HepG2 (cell line): Measurements from ENCODE around the gene HDLBP. TPM values are rescaled to one million over a fixed set of nuclear protein-coding genes. Genes with fewer than 3 reads are reported as not detected.
A peak's percentile ranks its signal among the peaks of the same experiment; 100 is the strongest.

ENCODE experiments used
- ATM ChIP-seq: fragments of 450-650 bp; IDR thresholded peaks from 2 replicates; pipeline ENCODE4 v1.7.1; 2017; ENCODE audit warnings: mild to moderate bottlenecking, borderline replicate concordance
- CBX1 ChIP-seq: IDR thresholded peaks from one replicate; pipeline ENCODE4 v1.6.1; 2016; ENCODE audit warnings: antibody characterized with exemption, low read depth
- CHCHD3 ChIP-seq: sonication (generic); formaldehyde crosslinking; IDR thresholded peaks from 2 replicates; pipeline ENCODE4 v1.8.0; 2022; ENCODE audit warnings: mild to moderate bottlenecking, missing genetic modification reagents, moderate library complexity
- FOXJ3 ChIP-seq: sonication (generic); formaldehyde crosslinking; IDR thresholded peaks from 2 replicates; pipeline ENCODE4 v1.4.0; 2020; ENCODE audit warnings: missing genetic modification reagents, mild to moderate bottlenecking, borderline replicate concordance
- IKZF1 ChIP-seq: fragments of 450-650 bp; IDR thresholded peaks from 2 replicates; pipeline ENCODE4 v1.7.1; 2016
- KDM1A ChIP-seq: IDR thresholded peaks from 2 replicates; pipeline ENCODE4 v1.6.1; 2016; ENCODE audit warnings: missing compliant biosample characterization
- KDM3A ChIP-seq: IDR thresholded peaks from 2 replicates; pipeline ENCODE4 v1.6.1; 2018; ENCODE audit warnings: low read depth, missing compliant biosample characterization
- MED13 ChIP-seq: sonication (generic); formaldehyde crosslinking; IDR thresholded peaks from 2 replicates; pipeline ENCODE4 v1.5.0; 2020; ENCODE audit warnings: missing genetic modification reagents
- MTA1 ChIP-seq: sonication (generic); formaldehyde crosslinking; IDR thresholded peaks from 2 replicates; pipeline ENCODE4 v1.4.0; 2020; ENCODE audit warnings: missing genetic modification reagents, mild to moderate bottlenecking, borderline replicate concordance
- MTF1 ChIP-seq: sonication (generic); formaldehyde crosslinking; IDR thresholded peaks from 2 replicates; pipeline ENCODE4 v1.5.0; 2020; ENCODE audit warnings: missing genetic modification reagents
- RBM22 ChIP-seq: fragments of 200-400 bp; formaldehyde crosslinking; optimal IDR thresholded peaks from 2 replicates; pipeline ENCODE3; 2017; ENCODE audit warnings: mild to moderate bottlenecking, low read length, moderate library complexity
- SP5 ChIP-seq: IDR thresholded peaks from 2 replicates; pipeline ENCODE4 v1.6.1; 2016; ENCODE audit warnings: low read depth, borderline replicate concordance
- SRY ChIP-seq: sonication (generic); formaldehyde crosslinking; IDR thresholded peaks from 2 replicates; pipeline ENCODE4 v1.8.0; 2022; ENCODE audit warnings: mild to moderate bottlenecking, missing genetic modification reagents
- TEAD3 ChIP-seq: optimal IDR thresholded peaks from 2 replicates; pipeline ENCODE3; 2016; ENCODE audit warnings: borderline replicate concordance
- THAP8 ChIP-seq: sonication (generic); formaldehyde crosslinking; IDR thresholded peaks from 2 replicates; pipeline ENCODE4 v1.5.1; 2020; ENCODE audit warnings: missing genetic modification reagents, mild to moderate bottlenecking, borderline replicate concordance
- ZEB1 ChIP-seq: IDR thresholded peaks from 2 replicates; pipeline ENCODE4 v1.6.1; 2012; ENCODE audit warnings: mild to moderate bottlenecking, low read depth, inconsistent platforms; ENCODE audit not compliant: insufficient replicate concordance
- ZFP37 ChIP-seq: sonication (generic); formaldehyde crosslinking; IDR thresholded peaks from 2 replicates; pipeline ENCODE4 v1.4.0; 2020; ENCODE audit warnings: missing genetic modification reagents, borderline replicate concordance
- ZMYM2 ChIP-seq: sonication (generic); formaldehyde crosslinking; IDR thresholded peaks from 2 replicates; pipeline ENCODE4 v1.8.0; 2022; ENCODE audit warnings: mild to moderate bottlenecking, missing genetic modification reagents
- ZMYM3 ChIP-seq: sonication (generic); formaldehyde crosslinking; IDR thresholded peaks from 2 replicates; pipeline ENCODE4 v1.5.1; 2020; ENCODE audit warnings: mild to moderate bottlenecking, missing genetic modification reagents
- ZNF17 ChIP-seq: sonication (generic); formaldehyde crosslinking; IDR thresholded peaks from 2 replicates; pipeline ENCODE4 v1.5.0; 2020; ENCODE audit warnings: mild to moderate bottlenecking, missing genetic modification reagents
- ZNF234 ChIP-seq: sonication (generic); formaldehyde crosslinking; conservative IDR thresholded peaks from 2 replicates; pipeline ENCODE4 v1.5.1; 2020; ENCODE audit warnings: mild to moderate bottlenecking, missing genetic modification reagents
- ZNF263 ChIP-seq: sonication (generic); formaldehyde crosslinking; IDR thresholded peaks from 2 replicates; pipeline ENCODE4 v1.4.0; 2020; ENCODE audit warnings: missing genetic modification reagents
- ZNF577 ChIP-seq: sonication (generic); formaldehyde crosslinking; IDR thresholded peaks from 2 replicates; pipeline ENCODE4 v1.4.0; 2020; ENCODE audit warnings: mild to moderate bottlenecking, low read depth, missing genetic modification reagents, borderline replicate concordance
- ZNF674 ChIP-seq: sonication (generic); formaldehyde crosslinking; IDR thresholded peaks from 2 replicates; pipeline ENCODE4 v1.5.0; 2020; ENCODE audit warnings: low read depth, mild to moderate bottlenecking, missing genetic modification reagents
- ZNF703 ChIP-seq: sonication (generic); formaldehyde crosslinking; IDR thresholded peaks from 2 replicates; pipeline ENCODE4 v1.5.1; 2020; ENCODE audit warnings: missing genetic modification reagents, mild to moderate bottlenecking, moderate library complexity, borderline replicate concordance
- ZNF800 ChIP-seq: sonication (generic); formaldehyde crosslinking; IDR thresholded peaks from 2 replicates; pipeline ENCODE4 v1.4.0; 2020; ENCODE audit warnings: missing genetic modification reagents
- polyA plus RNA-seq, 8 experiments: library from polyadenylated mRNA; depleted of rRNA in 3 of 8; stranded (reverse) in 7 of 8; unstranded in 1 of 8; fragments of >200 nt; fragmentation: Illumina TruSeq in 4 of 8; extraction: Trizol in 4 of 8; gene quantifications; 2 replicates each; pipeline versions ENCODE4 v1.2.1 to v1.2.3, GENCODE V29; 2011 to 2016; ENCODE audit warnings: low read depth in 4 of 8, missing spikeins in 1 of 8, mixed read lengths in 1 of 8; ENCODE audit not compliant: insufficient read depth in 1 of 8
- total RNA-seq, 5 experiments: library from RNA; depleted of rRNA; stranded (reverse); fragments of >200 nt; fragmentation: Illumina TruSeq; extraction: Trizol; gene quantifications; 2 replicates each; pipeline ENCODE4 v1.2.3, GENCODE V29; 2016; ENCODE audit warnings: low read depth in 1 of 5
- TF ChIP-seq, protein P1 (sequence below): fragments of 450-650 bp; IDR thresholded peaks from 2 replicates; pipeline ENCODE4 v1.6.1; 2017
- TF ChIP-seq, protein P2 (sequence below): sonication (generic); formaldehyde crosslinking; IDR thresholded peaks from 2 replicates; pipeline ENCODE4 v1.5.0; 2020; ENCODE audit warnings: missing genetic modification reagents

HDLBP gene
- total and polyA plus RNA-seq, 2 of the 13 experiments (the other 11 are each of a cell fraction or from before 2014, with no cell fraction given) = 464 to 707 TPM

- TF ChIP-seq ZNF800 (no peak; the same call in 1 of the 2 replicates), MTF1 (CRISPR knock-in tag) (no peak), KDM3A (CRISPR knock-in tag) (no peak), ZNF674 (CRISPR knock-in tag) (no peak), ATM (no peak), MTA1 (CRISPR knock-in tag) (no peak), FOXJ3 (no peak), ZNF263 (CRISPR knock-in tag) (peak; percentile 70; the same call in 1 of the 2 replicates), CHCHD3 (peak; percentile 20; the same call in 1 of the 2 replicates), ZFP37 (0 out of 2 replicates have a peak, but pooled peaks have one; percentile 78), ZMYM2 (0 out of 2 replicates have a peak, but pooled peaks have one; percentile 46), THAP8 (CRISPR knock-in tag) (no peak), TEAD3 (CRISPR knock-in tag) (peak; percentile 4), CBX1 (no peak), ZNF17 (no peak), ZNF234 (CRISPR knock-in tag) (no peak), RBM22 (peak; percentile 10), ZMYM3 (CRISPR knock-in tag) (peak; percentile 76), SRY (CRISPR knock-in tag) (0 out of 2 replicates have a peak, but pooled peaks have one; percentile 68), ZEB1 (no peak), IKZF1 (no peak), ZNF577 (CRISPR knock-in tag) (no peak), ZNF703 (CRISPR knock-in tag) (no peak), SP5 (no peak), MED13 (CRISPR knock-in tag) (no peak), KDM1A (peak; percentile 76; the same call in 1 of the 2 replicates)
- TF ChIP-seq, protein P1, sequence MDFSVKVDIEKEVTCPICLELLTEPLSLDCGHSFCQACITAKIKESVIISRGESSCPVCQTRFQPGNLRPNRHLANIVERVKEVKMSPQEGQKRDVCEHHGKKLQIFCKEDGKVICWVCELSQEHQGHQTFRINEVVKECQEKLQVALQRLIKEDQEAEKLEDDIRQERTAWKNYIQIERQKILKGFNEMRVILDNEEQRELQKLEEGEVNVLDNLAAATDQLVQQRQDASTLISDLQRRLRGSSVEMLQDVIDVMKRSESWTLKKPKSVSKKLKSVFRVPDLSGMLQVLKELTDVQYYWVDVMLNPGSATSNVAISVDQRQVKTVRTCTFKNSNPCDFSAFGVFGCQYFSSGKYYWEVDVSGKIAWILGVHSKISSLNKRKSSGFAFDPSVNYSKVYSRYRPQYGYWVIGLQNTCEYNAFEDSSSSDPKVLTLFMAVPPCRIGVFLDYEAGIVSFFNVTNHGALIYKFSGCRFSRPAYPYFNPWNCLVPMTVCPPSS = no peak
- TF ChIP-seq, protein P2, sequence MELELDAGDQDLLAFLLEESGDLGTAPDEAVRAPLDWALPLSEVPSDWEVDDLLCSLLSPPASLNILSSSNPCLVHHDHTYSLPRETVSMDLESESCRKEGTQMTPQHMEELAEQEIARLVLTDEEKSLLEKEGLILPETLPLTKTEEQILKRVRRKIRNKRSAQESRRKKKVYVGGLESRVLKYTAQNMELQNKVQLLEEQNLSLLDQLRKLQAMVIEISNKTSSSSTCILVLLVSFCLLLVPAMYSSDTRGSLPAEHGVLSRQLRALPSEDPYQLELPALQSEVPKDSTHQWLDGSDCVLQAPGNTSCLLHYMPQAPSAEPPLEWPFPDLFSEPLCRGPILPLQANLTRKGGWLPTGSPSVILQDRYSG (CRISPR knock-in tag) = no peak
Measured at GRCh38 chr2:241314226-241315092, 1.0 kb downstream of the HDLBP start (continued).
